Activated CD8-positive, alpha-beta T cell treated with anti-CD3 and anti-CD28 coated beads for 36 hours (primary cell): Measurements from ENCODE around the gene CLIC5. TPM values are rescaled to one million over a fixed set of nuclear protein-coding genes. Genes with fewer than 3 reads are reported as not detected.

Experiments
- ATAC-seq: fragments of 200-7000 bp; cut with Tn5 transposase; one replicate; pipeline ENCODE4 v1.10.0; 2021; ENCODE audit warnings: mild to moderate bottlenecking, moderate library complexity
- CTCF ChIA-PET: fragments of 350-600 bp; sonication (Branson Sonifier 250); formaldehyde crosslinking; loops from one replicate; lab custom pipeline; 2021; ENCODE audit warnings: antibody characterized with exemption; lab: Charles Lee
- POLR2A ChIA-PET: fragments of 350-600 bp; sonication (Branson Sonifier 250); formaldehyde crosslinking; loops from one replicate; lab custom pipeline; 2021; ENCODE audit warnings: antibody characterized with exemption; lab: Charles Lee
- DNase-seq: peaks from one replicate; pipeline ENCODE4 v3.0.0-alpha.2; 2020
- H3K27ac Mint-ChIP-seq: one replicate; pipeline ENCODE4 v1.8.0; 2021; ENCODE audit warnings: mild to moderate bottlenecking, mixed read lengths
- H3K27me3 Mint-ChIP-seq: one replicate; pipeline ENCODE4 v1.8.0; 2021; ENCODE audit warnings: mixed read lengths
- H3K36me3 Mint-ChIP-seq: one replicate; pipeline ENCODE4 v1.8.0; 2021; ENCODE audit warnings: low read depth, mixed read lengths
- H3K4me1 Mint-ChIP-seq: one replicate; pipeline ENCODE4 v1.8.0; 2021; ENCODE audit warnings: low read depth, mixed read lengths
- H3K4me3 Mint-ChIP-seq: one replicate; pipeline ENCODE4 v1.8.0; 2021; ENCODE audit warnings: mild to moderate bottlenecking, moderate library complexity, mixed read lengths
- H3K9me3 Mint-ChIP-seq: one replicate; pipeline ENCODE4 v1.8.0; 2021; ENCODE audit warnings: mixed read lengths
- intact Hi-C: fragments of 100-400 bp; cut with micrococcal nuclease; formaldehyde crosslinking; loops from one replicate; pipeline ENCODE4 v1.10.0; 2022
- total RNA-seq, 2 experiments: library from RNA; stranded (reverse); gene quantifications; one replicate each; pipeline ENCODE4 v1.2.3, GENCODE V29; 2021
- TF ChIP-seq, protein P1 (sequence below): fragments of 200-600 bp; IDR thresholded peaks from one replicate; pipeline ENCODE4 v1.8.0; 2022; ENCODE audit warnings: antibody characterized with exemption, mild to moderate bottlenecking

CLIC5 gene
- total RNA-seq, 2 experiments from 2014 or later = 1.1 TPM

DNA sequence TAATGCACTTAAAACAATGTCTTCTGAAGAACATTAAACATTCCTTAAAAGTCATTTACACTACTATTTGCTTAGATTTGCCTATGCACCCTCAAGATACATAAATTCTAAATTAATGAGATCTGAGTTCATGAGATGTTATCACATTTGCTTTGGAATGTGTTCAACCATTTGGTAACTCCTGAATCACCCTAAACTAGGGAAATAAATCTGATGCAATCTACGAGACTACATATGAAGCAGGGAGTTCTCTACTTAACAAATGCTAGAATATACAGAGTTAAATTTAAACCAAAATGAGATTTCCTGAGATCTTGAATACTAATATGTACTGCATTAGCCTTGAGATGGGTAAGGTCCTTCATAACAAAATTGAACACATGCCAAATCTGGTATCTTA lies 170.1 kb downstream of the CLIC5 start:
- Mint-ChIP-seq H3K4me1 (no peaks in the 10 kb centered on the region), H3K36me3 (no peaks in the 10 kb centered on the region), H3K4me3 (no peak overlapping the region), H3K27ac (no peak overlapping the region), H3K27me3 (no peaks in the 10 kb centered on the region), H3K9me3 (no peaks in the 10 kb centered on the region)
- no peak for DNase-seq
- ATAC-seq = no peak
- TF ChIP-seq, protein P1, sequence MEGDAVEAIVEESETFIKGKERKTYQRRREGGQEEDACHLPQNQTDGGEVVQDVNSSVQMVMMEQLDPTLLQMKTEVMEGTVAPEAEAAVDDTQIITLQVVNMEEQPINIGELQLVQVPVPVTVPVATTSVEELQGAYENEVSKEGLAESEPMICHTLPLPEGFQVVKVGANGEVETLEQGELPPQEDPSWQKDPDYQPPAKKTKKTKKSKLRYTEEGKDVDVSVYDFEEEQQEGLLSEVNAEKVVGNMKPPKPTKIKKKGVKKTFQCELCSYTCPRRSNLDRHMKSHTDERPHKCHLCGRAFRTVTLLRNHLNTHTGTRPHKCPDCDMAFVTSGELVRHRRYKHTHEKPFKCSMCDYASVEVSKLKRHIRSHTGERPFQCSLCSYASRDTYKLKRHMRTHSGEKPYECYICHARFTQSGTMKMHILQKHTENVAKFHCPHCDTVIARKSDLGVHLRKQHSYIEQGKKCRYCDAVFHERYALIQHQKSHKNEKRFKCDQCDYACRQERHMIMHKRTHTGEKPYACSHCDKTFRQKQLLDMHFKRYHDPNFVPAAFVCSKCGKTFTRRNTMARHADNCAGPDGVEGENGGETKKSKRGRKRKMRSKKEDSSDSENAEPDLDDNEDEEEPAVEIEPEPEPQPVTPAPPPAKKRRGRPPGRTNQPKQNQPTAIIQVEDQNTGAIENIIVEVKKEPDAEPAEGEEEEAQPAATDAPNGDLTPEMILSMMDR = no peak
- POLR2A ChIA-PET = no interaction called here
- intact Hi-C loops = no loop called here
- CTCF ChIA-PET = interaction anchor here (1.1 kb wide), 1 partner anchor 10 kb away, joined by 3 read pairs; no protein-coding TSS in a partner anchor

DNA sequence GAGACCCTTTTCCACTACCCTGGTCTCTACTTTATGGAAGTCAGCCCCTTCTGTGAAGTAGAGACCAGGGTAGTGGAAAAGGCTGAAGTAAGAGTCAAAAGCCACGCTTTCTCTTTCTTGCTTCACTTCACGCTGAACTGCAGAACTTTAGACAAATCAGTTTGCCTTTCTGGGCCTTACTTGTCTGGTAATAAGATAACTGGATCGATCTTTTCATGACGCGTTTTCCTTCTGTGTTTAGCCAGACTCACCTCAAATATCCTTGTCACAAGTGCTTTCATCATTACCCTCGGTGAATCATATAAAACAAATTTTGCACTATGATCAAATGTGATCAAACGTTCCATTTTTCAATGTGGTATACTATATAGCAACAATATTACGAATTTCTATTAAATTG lies 170.7 kb downstream of the CLIC5 start:
- DNase-seq = no peak
- H3K9me3 Mint-ChIP-seq = no peaks in the 10 kb centered on the region
- intact Hi-C loops = no loop called here
- no peaks in the 10 kb centered on the region for H3K4me1 Mint-ChIP-seq
- TF ChIP-seq, protein P1 = no peak
- no peaks in the 10 kb centered on the region for H3K36me3 Mint-ChIP-seq
- no peak overlapping the region for H3K27ac Mint-ChIP-seq
- no peak overlapping the region for H3K4me3 Mint-ChIP-seq
- ChIA-PET POLR2A (interaction anchor here (0.6 kb wide), 1 partner anchor 377 kb away, joined by 4 read pairs; no protein-coding TSS in a partner anchor), CTCF (interaction anchor here (0.6 kb wide), 1 partner anchor 1373 kb away, joined by 3 read pairs; no protein-coding TSS in a partner anchor)
- ATAC-seq = no peak
- H3K27me3 Mint-ChIP-seq = no peaks in the 10 kb centered on the region

DNA sequence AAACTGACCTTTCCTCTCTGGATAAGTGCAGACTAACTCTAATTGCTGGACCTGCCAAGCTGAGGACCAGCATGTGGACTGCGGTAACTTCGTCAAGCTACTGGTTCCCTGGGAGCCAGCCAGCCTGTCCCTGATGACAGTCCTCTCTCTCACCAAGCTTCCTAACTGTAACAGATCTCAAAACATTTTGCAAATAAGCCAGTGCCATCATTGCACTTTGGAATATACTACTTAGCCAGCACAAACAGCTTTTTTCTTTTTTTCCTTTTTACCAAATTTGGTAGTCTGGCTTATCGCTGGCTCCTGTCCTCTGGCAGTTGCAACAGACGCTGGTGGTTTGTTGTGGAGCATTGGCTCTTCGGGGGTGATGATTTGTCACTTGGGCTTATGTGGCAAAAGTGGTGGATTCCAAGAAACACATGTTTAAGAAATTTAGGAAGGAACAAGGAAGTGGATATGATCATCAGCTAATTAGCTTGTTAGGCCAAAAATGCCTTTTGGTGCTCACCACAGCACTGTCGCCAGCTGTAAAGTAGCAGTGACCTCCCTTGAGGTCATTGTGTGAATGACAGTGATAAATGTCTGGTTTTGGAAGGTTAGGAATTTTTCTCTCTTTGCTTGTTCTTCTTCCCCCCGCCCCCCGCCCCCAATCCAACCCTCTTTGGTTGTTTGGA lies 171.7 kb downstream of the CLIC5 start:
- Mint-ChIP-seq H3K4me3 (no peak overlapping the region), H3K27me3 (no peaks in the 10 kb centered on the region), H3K4me1 (no peaks in the 10 kb centered on the region), H3K27ac (no peak overlapping the region), H3K36me3 (no peaks in the 10 kb centered on the region), H3K9me3 (no peaks in the 10 kb centered on the region)
- ChIA-PET POLR2A (interaction anchor here (0.6 kb wide), 1 partner anchor 376 kb away, joined by 4 read pairs; no protein-coding TSS in a partner anchor), CTCF (interaction anchor here (0.6 to 0.8 kb wide), 2 partner anchors 8 to 1372 kb away, joined by 3 read pairs; no protein-coding TSS in a partner anchor)
- intact Hi-C loops = no loop called here
- TF ChIP-seq, protein P1 = no peak
- ATAC-seq (no peak), DNase-seq (no peak)

DNA sequence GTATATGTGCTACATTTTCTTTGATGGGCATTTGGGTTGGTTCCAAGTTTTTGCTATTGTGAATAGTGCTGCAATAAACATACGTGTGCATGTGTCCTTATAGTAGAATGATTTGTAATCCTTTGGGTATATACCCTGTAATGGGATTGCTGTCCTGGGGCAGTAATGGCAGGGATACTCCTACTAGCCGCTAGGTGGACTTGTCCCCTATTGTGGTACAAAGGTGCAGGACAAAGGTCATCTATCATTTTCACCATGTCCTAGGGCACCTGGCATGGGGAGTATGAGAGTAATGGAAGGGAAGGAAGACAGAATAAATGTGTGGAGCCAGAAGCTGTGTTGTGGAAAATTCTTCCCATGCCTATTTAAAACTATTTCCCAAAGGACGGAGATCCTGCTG lies 174.6 kb downstream of the CLIC5 start:
- TF ChIP-seq, protein P1 = no peak
- Mint-ChIP-seq H3K27me3 (no peaks in the 10 kb centered on the region), H3K27ac (no peak overlapping the region), H3K36me3 (no peaks in the 10 kb centered on the region), H3K9me3 (no peaks in the 10 kb centered on the region), H3K4me3 (no peak overlapping the region), H3K4me1 (peaks cover 17% of the 10 kb centered on the region)
- ChIA-PET CTCF (no interaction called here), POLR2A (no interaction called here)
- intact Hi-C loops = no loop called here
- DNase-seq (no peak), ATAC-seq (no peak)

DNA sequence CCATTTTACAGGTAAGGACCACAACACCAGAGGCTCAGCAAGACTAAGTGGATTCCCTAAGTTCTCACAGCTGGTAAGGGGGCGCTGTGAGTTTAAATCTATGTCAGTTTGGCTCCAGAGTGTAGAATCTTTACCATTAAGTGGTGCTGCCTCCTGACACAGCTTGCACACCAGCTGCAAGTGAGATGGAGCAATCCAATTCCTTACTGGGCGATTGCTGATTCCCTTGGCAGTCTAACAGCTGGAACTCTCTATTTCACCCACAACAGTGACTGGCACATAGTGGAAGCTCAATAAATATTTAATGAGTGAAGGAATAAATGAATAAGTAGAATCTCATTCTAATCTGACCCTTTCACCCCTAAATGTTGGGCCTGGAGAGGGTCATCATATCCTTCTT lies 176.7 kb downstream of the CLIC5 start:
- H3K36me3 Mint-ChIP-seq = no peaks in the 10 kb centered on the region
- POLR2A ChIA-PET = no interaction called here
- no peaks in the 10 kb centered on the region for H3K27me3 Mint-ChIP-seq
- H3K4me1 Mint-ChIP-seq = peaks cover 28% of the 10 kb centered on the region
- TF ChIP-seq, protein P1 = no peak
- intact Hi-C loops = no loop called here
- no peak overlapping the region for H3K27ac Mint-ChIP-seq
- ATAC-seq (no peak), DNase-seq (no peak)
- CTCF ChIA-PET = interaction anchor here (1.6 kb wide), 1 partner anchor 92 kb away, joined by 4 read pairs; no protein-coding TSS in a partner anchor
- H3K9me3 Mint-ChIP-seq = no peaks in the 10 kb centered on the region
- H3K4me3 Mint-ChIP-seq = no peak overlapping the region
